Femur (tissue), 1 donor: ENCODE measurements around the gene COL23A1.
"Not testable (repeated sequence)": the region's sequence is repeated elsewhere in the genome, so short reads cannot be mapped to it uniquely, and the experiment has no call there.

ENCODE experiments used
- DNase-seq: peaks from one replicate; pipeline ENCODE4 v3.0.0-alpha.2; 2017

Gene COL23A1

DNA sequence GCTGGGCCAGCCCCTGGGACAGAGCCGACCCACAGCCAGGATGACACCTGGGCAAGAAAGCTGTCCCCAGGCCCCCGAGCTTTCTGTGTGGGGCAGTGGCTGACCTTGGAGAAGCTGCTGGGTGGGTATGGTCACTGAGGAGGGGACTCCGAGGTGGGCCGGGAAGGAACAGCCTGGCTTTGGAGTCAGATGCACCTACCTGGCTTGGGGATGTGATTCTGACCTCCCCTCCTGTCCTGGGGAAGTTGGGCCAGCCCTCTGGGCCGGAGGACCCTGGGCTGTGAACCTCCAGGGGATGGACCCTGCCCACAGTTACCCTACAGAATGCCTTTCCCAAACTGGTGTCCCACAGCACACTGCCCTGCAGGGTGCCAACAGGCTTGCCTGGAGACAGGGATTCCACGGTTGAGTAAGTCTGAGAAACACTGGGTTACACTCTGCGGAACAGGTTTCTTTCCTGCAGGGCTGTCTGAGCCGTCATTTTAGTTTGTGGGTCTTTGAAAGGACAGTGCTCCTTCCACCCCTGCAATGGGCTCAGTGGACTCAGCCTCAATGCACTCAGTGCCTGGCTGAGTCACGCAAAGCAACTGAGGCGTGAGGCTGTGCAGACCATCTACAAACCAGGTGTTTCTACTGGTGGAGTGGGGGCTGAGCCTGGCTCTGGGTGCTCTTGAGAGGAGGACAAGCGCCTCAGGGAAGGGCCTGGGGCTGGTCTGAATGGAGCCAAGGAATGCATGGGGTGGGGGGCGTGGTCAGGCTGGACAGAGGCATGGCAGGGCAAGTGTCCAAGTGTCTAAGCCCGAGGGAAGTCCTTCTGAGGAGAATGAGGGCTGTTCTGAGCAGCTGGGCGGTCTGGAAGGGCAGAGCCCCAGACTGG lies 316.3 kb downstream of the COL23A1 start:
- peak; percentile 55 for DNase-seq

DNA sequence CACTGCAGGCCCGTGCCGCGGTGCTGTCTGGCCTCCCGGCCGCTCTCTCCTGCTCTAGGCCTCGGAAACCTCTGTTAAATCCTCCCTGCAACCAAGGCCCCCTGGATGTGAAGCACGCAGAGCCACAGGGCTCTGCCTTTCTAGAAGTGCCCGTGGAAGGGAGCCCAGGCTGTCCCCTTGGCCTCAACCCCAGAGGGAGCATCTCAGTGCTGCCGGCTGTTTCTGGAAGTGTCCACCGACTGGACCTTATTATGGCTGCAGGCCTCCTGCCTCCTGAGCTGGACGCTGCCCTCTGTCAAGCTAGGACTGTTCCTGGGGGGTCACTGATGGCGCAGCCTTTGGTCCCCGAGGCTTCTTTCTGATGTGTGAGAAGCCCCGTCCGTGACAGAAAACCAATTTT lies 317.2 kb downstream of the COL23A1 start:
- DNase-seq = no peak

DNA sequence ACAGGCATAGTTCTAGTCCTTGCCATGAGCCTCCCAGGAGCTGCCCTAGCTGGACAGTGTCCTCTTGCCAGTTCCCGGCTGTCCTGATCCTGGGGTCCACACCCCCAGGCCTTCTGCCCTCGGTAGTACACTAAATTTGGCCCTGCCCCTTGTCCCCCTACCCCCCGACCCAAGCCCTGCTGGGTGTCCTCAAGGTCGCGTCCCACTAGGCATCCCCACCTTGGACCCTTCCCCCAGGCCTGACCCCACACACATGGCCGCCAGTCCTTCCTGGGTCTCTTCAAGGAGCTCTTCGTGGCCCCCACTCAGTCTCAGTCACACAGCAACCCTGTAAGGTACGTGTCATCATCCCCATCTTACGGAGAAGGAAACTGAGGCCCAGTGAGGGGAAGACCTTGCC lies 317.6 kb downstream of the COL23A1 start:
- DNase-seq = no peak

DNA sequence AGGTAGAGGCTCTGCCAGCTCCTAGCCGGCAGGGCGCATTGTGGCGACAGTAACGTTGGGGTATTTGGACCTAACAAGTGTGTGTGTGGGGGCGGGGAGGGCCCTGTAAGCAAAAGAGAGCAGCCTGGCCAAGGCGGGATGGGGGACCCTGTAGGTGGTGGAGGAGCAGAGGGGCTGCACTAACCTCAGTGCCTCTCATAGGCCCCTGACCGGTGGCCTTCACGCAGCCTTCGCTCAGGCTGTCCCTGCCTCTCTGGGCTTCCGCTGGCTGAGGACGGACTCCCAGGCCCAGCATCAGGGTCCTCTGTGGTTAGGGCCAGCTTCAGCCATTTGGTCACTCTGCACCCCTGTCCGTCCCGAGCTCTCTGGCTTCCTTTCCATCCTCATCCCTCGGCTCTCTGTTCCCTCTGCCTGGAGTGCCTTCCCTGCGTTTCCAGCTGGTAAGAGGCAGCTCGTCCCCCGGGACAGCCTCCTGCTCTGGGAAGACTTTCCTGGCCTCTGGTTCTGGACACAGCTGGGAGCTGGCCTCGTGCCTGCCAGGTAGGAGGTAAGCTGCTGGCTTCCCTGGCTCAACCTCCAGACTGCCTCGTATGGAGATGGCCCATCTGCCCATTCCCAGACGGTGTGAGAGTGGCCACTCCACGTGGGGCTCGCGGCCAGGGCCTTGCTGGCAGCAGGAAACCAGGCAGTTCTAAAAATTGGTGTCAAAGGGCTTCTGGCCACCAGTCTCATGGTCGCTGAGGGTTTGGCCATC lies 318.3 kb downstream of the COL23A1 start:
- DNase-seq = no peak

DNA sequence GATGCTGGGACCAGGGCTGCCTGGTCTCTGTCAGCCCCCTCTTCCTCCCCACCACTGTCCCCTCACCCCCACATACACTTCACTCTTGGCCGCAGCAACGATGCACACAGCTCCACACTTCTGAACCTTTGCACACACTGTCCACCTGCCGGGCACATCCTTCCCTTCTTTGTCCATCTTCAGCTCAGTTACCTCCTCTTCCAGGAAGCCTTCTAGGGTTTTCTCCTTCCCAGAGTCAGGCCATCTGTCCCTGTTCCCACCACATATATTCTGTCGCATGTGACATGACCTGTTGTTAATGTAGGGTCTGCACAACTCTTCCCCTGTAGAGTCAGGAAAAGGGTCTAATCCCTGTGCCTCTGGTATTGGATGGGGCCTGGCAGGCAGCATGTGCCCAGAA lies 319.0 kb downstream of the COL23A1 start:
- DNase-seq = no peak

DNA sequence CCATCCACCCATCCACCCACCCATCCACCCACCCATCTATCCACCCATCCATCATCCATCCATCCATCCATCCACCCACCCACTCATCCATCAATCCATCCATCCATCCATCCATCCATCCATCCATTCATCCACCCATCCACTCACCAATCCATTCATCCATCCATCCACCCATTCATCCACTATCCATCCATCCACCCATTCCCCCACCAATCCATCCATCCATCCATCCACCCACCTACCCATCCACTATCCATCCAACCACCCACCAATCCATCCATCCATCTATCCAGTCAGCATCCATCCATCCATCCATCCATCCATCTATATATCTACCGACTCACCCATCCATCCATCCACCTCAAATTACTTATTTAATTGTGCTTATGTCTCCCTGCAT lies 320.7 kb downstream of the COL23A1 start:
- no peak for DNase-seq

DNA sequence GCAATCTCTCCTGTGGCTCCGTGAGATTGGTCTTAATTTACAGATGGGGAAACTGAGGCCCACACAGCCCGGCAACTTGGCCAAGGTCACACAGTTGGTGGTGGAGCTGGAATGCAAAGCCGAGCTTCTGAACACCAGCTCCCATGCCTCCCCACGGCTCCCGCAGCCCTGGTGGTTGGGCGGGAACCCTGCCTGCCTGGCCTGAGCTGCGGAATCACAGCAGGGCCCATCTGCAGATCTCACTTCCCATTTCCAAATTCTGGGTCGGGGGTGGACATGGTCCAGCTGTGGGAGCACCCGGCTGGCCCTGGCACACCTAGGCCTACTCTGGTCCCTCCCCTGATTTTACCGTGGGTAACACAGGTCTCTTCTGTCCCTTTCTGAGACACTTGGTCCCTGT lies 322.3 kb downstream of the COL23A1 start:
- no peak for DNase-seq

DNA sequence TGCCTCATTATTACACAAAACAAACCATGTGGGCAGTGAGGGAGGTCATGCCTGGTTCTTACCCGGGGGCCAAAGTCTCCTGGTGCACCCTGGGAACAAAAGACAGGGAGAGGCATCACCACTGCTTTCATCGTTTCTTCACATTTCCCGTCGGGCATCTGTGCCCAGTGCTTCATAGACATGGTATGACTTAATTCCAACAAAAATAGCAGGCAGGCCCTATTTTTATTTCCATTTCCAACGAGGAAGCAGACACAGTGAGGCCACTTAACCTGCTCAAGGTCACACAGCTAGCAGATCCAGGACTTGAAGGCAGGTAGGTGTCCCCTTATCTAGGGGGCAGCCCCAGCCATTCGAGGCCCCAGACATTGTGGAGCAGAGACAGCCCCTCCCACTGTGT lies 322.9 kb downstream of the COL23A1 start:
- DNase-seq = no peak

DNA sequence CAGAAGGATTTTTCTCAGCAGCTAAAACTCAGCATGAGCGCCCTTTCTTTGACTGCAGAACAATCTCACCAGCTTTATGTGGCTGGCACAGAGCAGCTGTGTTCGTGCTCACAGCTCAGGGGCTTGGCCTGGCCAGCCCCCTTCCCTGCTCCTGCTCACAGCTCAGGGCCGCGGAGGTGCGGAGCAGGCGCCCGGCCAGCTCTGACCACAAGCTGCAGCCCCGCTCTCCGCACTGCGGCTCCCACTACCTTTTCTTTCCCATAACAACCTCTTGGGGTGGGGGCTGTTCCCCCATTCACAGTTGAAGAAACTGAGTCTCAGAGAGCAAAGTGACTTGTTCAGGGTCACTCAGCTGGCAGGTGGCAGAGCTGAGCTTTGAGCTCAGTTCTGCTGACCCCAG lies 323.6 kb downstream of the COL23A1 start:
- DNase-seq = no peak

DNA sequence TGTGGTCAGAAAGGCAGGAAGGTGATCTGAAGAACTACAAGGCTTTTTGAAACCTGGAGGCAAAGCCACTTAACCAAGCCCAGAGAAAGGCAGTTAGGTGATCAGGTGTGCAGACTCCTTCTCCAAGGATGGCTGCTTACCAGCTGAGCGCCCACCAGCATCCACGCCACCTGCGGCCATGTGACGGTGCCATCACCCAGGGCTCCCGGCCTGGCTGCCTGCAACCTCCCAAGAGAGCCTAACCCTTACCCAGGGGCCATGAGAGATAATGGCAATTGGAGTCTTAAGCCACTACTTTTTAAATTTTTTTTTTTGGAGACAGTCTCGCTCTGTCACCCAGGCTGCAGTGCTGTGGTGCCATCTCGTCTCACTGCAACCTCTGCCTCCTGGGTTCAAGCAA lies 324.4 kb downstream of the COL23A1 start:
- no peak for DNase-seq

DNA sequence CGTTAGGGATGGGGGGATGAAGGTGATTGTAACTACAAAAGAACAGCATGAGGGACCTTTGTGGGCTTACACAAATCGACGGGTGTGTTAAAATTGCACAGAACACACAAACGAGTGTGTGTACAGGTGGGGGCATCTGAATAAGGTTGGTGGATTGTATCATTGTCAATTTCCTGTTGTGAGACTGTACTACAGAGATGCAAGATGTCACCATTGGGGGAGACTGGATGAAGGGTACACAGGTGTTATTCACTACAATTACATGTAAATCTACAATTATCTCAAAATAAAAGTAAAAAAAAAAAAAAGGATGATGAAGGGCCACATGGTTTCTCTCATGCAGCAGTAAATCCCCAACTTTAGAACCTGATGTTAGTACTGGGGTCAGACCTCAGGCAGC lies 326.1 kb downstream of the COL23A1 start:
- DNase-seq = no peak

DNA sequence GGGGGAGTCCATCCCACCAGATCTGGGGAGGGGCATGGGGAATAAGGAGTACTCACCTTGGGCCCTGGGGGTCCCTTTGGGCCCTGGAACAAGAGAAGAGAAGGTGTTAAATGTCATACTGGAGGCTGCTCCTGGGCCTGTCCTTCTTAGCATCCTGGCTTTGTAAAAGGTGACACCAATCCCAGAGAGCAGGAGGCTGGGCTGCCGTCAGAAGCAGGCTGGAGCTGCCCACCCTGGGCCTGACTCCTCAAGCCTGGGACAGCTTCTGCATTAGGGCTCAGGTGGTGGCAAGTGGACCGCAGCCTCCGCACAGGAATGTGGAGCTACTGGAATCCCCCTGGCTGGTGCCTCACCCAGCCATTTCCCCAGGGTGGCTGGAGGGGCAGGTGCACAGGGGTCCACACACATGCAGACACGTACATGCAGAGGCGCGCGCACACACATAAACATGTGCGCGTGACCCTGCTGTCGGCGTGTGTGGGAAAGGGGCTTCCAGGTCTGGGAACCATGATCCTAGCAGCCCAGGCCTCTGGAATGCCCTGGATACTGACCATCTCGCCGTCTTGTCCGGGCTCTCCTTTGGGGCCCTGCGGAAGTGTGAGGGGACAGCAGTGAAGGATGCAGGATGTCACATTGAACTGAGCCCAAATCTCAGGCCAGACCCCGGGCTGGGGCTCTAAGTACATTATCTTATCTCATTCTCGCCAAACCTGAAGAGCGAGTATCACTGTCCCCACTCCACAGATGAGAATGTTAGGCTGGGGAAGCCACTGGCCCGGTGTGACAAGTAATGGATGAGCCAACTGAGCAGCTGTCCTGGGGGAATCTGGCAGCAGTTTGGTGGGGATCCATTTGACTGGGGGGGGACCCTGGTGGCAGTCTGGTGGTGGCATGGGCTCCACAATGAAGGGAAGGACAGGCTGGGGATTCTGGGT lies 328.3 kb downstream of the COL23A1 start:
- no peak for DNase-seq

DNA sequence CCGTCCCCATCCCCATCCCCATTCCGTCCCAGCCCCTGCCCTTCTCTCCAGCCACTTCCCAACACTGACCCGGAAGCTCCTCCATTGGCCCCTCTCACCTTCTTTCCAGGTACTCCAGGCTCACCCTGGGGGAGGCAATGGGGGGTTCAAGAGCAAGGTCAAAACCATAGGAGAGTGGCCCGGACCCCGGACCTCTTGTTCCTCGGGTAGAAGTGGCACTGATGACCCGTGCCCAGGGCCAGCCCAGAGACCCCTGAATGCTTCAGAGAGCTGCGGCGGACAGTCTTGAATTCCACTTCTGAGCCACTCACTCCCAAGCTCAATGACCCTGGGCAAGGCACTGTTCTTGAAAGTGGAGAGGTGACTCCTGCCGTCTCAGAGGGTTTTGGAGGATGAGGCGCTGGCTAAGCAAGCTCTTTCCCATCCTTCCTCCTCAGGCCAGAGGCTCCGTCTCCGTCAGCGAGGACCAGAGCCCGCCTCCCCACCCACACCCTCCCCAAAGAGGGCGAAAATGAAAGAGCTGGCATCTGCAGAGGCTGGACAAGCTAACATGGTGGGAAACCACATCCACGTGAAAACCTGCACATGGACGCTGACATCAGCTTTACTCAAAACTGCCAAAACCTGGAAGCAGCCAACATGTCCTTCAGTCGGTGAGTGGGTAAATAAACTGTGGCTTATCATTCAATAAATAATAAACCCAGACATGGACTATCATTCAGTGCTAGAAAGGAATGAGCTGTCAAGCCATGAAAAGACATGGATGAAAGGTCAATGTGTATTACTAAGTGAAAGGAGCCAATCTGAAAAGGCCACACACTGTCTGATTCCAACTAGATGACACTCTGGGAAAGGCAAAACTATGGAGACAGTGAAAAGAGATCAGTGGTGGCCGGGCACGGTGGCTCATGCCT lies 330.3 kb downstream of the COL23A1 start:
- no peak for DNase-seq

DNA sequence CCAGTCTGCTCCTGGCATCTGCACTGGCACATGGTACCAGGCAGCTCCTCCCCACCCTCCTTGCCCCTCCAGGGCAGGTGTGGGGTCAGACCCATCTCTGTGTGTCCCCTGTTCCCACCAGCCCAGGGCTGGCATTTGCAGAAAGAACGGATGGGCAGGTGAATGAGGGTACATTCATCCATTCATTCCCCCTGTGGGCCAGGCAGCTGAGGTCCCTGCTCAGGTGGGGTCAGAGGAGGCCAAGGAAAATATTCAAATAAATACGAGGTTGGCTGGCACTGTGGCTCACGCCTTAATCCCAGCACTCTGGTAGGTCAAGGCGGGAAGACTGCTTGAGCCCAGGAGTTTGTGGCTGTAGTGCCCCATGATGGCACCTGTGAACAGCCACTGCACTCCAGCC lies 332.5 kb downstream of the COL23A1 start:
- DNase-seq = no peak

DNA sequence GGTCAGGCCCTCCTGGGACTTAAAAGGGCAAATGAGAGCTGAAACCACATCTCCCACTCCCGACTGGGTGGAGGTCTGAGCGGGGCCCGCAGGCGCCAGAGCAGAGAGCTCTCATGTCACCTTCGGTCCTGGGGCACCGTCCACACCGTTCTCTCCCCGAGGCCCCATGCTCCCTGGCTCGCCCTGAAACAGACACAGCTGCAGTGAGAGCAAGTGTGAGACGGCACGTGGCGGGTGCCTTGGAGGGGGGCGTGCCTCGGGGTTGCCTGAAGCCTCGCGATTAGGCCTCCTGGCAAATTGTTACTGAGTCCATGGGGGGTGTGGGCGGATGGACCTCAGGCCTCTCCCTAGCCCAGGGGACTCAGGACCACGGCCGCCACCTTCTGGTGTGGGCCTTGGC lies 333.4 kb downstream of the COL23A1 start:
- DNase-seq = no peak

DNA sequence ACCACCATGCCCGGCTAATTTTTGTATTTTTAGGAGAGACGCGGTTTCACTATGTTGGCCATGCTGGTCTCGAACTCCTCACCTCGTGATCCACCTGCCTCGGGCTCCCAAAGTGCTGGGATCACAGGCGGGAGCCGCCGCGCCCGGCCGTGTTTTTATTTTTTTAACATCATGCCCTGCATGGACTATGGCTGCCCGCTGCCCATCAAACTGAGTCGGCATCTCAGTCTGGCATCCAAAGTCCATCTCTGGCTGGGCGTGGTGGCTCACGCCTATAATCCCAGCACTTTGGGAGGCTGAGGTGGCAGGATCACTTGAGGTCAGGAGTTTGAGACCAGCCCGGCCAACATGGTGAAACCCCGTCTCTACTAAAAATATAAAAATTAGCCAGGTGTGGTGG lies 336.6 kb downstream of the COL23A1 start:
- DNase-seq = not testable (repeated sequence)

DNA sequence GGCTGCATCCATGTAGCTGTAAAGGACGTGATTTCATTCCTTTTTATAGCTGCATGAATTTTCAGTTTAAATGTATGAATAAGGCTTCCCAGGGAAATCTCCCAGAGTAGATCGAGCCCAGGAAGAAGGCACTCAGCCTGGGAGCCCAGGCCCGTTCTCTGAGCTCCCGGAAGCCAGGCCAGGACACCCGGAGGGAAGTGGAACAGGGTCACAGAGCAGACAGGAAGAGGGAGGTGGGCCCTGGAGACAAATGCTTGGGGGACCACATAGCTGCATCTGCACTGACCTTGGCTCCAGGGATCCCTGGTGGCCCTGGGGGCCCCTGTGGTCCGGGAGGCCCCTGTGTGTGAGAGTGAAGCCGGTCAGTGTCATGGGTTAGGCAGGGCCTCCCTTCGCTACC lies 337.9 kb downstream of the COL23A1 start:
- no peak for DNase-seq

DNA sequence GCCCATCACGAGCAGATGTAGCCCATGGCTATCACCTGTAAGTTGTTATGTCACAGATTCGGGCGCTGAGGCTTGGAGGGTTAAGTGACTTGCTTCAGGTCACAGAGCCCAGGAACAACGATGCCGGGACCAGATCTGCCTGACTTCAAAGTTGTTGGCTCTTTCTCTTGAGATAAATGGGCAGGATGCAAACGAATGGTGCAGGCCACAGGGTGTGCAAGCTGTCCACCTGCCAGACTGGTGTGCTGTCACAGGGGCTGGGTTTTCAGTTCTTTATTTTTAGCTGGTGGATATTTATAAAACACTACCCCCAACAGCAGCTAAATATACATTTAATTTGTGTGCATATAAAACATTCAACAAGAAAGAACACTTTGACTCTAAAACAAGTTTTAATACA lies 339.9 kb downstream of the COL23A1 start:
- no peak for DNase-seq

DNA sequence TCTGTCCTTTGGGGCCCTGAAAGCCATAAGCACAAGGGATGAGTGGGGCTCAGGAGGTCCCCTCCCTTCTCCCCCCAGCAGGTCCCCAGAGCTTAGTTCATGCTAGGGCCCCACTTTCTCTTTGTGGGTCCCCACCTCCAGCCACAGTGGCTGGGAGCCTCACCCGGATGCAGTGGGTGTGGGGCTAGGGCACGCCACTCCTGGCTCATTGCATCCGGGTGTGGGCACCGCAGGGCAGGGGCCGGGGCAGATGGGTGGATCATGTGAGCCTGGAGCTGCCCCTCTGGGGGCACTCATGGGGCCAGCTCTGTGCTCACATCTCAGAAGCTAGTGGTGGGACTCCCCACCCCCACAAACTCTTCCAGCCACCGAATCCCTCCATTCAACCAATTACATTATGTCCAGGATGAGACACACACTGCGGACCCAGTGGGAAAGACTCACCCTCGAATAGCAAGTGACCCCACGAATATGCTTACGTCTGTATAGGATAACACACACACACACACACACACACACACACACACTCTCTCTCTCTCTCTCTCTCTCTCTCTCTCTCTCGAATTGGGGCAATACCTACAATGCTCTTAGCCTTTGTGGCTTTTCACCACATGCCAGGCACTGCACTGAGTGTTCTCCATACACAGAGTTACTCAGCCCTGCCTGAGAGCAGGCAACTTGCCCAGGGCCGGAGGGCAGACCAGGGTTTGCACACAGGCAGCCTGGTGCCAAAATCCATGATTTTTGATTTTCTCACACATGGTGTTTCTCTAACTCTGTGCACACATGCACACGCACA lies 340.8 kb downstream of the COL23A1 start:
- peak; percentile 67 for DNase-seq

DNA sequence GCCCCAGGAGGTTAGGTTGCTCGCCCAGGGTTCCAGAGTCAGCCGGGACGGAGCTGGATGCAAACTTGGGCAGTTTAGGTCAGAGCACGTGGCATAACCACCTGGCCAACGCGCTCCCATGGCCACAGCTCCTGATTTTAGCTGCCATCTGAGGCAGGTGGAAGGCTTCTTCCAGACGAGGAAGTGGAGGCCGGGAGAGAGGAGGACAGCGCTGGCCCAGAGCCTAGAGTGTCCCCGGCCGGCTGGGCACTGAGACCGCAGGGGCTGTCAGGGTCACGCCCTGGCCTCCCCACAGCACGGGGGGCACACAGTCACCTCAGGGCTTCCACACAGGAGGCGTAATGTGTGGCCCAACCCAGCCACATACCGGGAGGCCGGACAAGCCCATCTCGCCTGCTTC lies 341.4 kb downstream of the COL23A1 start:
- no peak for DNase-seq
